Esophagus squamous epithelium (tissue), 5 donors: ENCODE results near the gene PRSS23. TPM values are rescaled to one million over a fixed set of nuclear protein-coding genes. Genes with fewer than 3 reads are reported as not detected.

Experiments
- DNase-seq: peaks from one replicate; lab custom pipeline; 2025; lab: John Stamatoyannopoulos, UW
- H3K27ac ChIP-seq, 4 donors: fragments of 200-600 bp; sonication (generic); one replicate each; pipeline ENCODE4 v1.5.1; 2016 to 2019; ENCODE audit warnings: mild to moderate bottlenecking in 1 of 4
- H3K27me3 ChIP-seq, 4 donors: fragments of 200-600 bp; sonication (generic); 1 replicate in 3 of 4; 2 replicates in 1 of 4; pipeline versions ENCODE4 v1.5.1 to v1.6.0; 2017 to 2021; ENCODE audit warnings: antibody characterized with exemption in 1 of 4
- H3K36me3 ChIP-seq, 3 donors: fragments of 200-600 bp; sonication (generic); one replicate each; pipeline ENCODE4 v1.5.1; 2016 to 2019
- H3K4me1 ChIP-seq, 3 donors: fragments of 200-600 bp; sonication (generic); one replicate each; pipeline ENCODE4 v1.5.1; 2017 to 2019
- H3K4me3 ChIP-seq, 4 donors: fragments of 200-600 bp; sonication (generic); 1 replicate in 3 of 4; 2 replicates in 1 of 4; pipeline ENCODE4 v1.5.1; 2016 to 2019; ENCODE audit warnings: mild to moderate bottlenecking in 2 of 4, moderate library complexity in 1 of 4
- H3K9me3 ChIP-seq, 3 donors: fragments of 200-600 bp; sonication (generic); one replicate each; pipeline ENCODE4 v1.5.1; 2016 to 2019
- POLR2A ChIP-seq, 4 donors: fragments of 450-650 bp; IDR thresholded peaks; one replicate each; pipeline ENCODE4 v1.6.1; 2017; ENCODE audit warnings: antibody characterized with exemption in 4 of 4, mild to moderate bottlenecking in 4 of 4, moderate library complexity in 3 of 4
- WGBS, 2 donors: methylation state at CpG; one replicate each; pipeline ENCODE4 v1.1.5; 2018; 5-methylcytosine and 5-hydroxymethylcytosine counted together
- intact Hi-C: fragments of 100-400 bp; cut with DNase I; formaldehyde crosslinking; loops from one replicate; pipeline ENCODE4 v1.15.0; 2022
- total RNA-seq, 4 donors: library from RNA; depleted of rRNA; stranded (reverse); fragments of >200 nt; gene quantifications; one replicate each; pipeline ENCODE4 v1.1.0, GENCODE V29; 2016
- TF ChIP-seq, protein P1 (sequence below), 6 experiments: fragments of 450-650 bp in 4 of 6; fragments of 200-600 bp in 2 of 6; sonication (generic) in 2 of 6; IDR thresholded peaks; one replicate each; pipeline ENCODE4 v1.5.1; 2016 to 2019; ENCODE audit warnings: antibody characterized with exemption in 6 of 6, mild to moderate bottlenecking in 4 of 6, moderate library complexity in 4 of 6
- donor health status: DM: yes; HTN: yes; CAD: no.

The PRSS23 gene
- total RNA-seq, 4 donors from 2014 or later, result 2.9 to 20.6 (median 9.4) TPM

DNA sequence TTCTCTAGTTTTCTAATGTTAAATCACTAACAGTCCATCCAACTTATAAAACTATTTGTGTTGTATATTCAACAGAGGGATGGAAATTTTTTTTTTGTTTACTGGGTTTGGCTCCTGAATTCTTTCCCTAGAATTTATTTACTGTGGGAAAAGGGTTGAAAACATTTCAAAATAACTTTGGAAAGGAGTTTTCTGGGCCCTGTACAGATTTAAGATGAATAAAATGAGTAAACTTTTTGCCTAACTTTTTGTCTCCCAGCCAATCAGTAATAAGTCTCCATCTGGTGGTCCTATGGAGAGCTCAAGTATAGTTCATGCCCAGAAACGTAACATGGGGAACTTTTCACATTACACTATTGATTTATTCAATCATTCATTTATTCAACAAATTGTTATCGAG is 16.7 kb upstream of the PRSS23 start:
- Histone ChIP-seq H3K36me3 (no peaks in the 10 kb centered on the region), H3K27ac (no peak overlapping the region), H3K9me3 (no peaks in the 10 kb centered on the region), H3K27me3 (no peaks in the 10 kb centered on the region), H3K4me1 (no peaks in the 10 kb centered on the region), H3K4me3 (no peak overlapping the region)
- intact Hi-C loops, result no loop called here
- TF ChIP-seq, protein P1, sequence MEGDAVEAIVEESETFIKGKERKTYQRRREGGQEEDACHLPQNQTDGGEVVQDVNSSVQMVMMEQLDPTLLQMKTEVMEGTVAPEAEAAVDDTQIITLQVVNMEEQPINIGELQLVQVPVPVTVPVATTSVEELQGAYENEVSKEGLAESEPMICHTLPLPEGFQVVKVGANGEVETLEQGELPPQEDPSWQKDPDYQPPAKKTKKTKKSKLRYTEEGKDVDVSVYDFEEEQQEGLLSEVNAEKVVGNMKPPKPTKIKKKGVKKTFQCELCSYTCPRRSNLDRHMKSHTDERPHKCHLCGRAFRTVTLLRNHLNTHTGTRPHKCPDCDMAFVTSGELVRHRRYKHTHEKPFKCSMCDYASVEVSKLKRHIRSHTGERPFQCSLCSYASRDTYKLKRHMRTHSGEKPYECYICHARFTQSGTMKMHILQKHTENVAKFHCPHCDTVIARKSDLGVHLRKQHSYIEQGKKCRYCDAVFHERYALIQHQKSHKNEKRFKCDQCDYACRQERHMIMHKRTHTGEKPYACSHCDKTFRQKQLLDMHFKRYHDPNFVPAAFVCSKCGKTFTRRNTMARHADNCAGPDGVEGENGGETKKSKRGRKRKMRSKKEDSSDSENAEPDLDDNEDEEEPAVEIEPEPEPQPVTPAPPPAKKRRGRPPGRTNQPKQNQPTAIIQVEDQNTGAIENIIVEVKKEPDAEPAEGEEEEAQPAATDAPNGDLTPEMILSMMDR (IDR thresholded peaks at IDR 0.05), result no peak
- TF ChIP-seq POLR2A (IDR thresholded peaks at IDR 0.05), result no peak
- 36 to 42% methylated on average over 2 of the region's 2 CpGs for WGBS, 2 donors
- DNase-seq, result no peak

DNA sequence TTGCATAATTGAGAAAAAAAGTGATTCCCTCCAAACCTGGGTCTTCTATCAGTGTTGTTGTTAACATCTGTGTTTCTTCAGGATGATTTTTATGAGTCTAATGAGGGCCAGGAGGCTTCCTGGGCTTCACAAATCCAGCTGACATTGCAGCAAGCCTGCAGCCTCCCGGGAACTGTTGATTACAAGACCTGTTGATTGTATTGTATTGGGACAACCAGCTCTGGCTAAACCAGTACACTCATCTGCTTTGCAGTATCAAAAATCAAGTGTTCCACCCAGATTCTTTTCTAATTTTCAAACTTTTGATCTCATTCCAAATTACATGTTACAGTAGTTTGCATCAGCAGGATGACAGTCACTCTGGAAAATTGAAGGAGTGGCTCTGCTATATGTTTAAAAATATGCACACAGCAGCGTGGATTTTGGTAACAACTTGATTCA is 16.1 kb upstream of the PRSS23 start:
- H3K27ac ChIP-seq, result no peak overlapping the region
- intact Hi-C loops, result no loop called here
- no peaks in the 10 kb centered on the region for H3K36me3 ChIP-seq
- H3K9me3 ChIP-seq, result no peaks in the 10 kb centered on the region
- 57 to 66% methylated on average over 2 of the region's 2 CpGs for WGBS, 2 donors
- H3K4me3 ChIP-seq, result no peak overlapping the region
- no peak for DNase-seq
- TF ChIP-seq, protein P1 (IDR thresholded peaks at IDR 0.05), result no peak
- no peak for TF ChIP-seq POLR2A (IDR thresholded peaks at IDR 0.05)
- no peaks in the 10 kb centered on the region for H3K27me3 ChIP-seq
- no peaks in the 10 kb centered on the region for H3K4me1 ChIP-seq

DNA sequence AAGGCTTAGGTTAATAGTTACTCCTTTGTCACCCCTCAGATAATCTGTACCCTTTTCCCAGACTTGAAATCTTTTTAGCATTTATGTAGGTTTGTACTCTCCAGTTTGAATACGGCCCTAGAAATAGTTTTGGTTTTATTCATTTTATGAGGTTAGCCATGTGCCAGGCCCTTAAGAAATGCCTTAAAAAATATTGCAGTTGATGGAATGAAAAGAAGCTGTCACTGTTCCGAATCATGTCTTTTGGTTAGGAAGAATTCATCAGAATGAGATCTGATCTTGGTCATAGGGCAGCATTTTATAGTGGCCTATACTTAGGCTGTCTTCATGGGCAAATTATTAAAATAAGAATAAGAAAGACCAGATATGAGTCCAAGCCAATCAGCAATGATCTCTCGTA is 14.8 kb upstream of the PRSS23 start:
- intact Hi-C loops, result no loop called here
- Histone ChIP-seq H3K36me3 (no peaks in the 10 kb centered on the region), H3K4me3 (no peak overlapping the region), H3K27me3 (no peaks in the 10 kb centered on the region), H3K9me3 (no peaks in the 10 kb centered on the region), H3K4me1 (no peaks in the 10 kb centered on the region), H3K27ac (no peak overlapping the region)
- DNase-seq, result no peak
- no peak for TF ChIP-seq POLR2A (IDR thresholded peaks at IDR 0.05)
- TF ChIP-seq, protein P1 (IDR thresholded peaks at IDR 0.05), result no peak
- WGBS, 2 donors, result 65 to 71% methylated on average over 3 of the region's 3 CpGs

DNA sequence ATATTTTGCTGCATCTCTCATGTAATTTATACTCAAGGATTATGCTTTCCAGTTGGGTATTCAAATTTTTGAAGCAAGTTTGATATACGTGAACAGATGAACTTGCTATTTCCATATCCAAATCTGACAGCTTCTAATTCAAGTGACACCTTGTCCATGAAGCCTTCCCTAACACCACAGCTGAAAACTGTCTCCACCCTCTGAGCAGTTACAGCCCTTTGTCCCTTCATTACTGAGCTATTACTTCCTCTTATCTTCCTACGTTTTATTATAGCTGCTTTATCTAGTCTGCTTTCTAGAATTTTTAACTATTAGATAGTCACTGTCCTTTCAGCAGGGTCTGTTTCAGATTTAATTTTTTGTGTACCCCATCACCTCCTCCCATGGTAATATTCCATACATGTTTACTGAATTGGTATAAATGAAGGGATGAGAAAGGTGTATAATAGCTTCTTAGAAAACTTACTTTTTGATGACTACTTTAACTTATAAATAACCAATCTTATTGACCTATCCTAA is 13.3 kb upstream of the PRSS23 start:
- WGBS, 2 donors, result 72 to 79% methylated on average over 2 of the region's 2 CpGs
- Histone ChIP-seq H3K9me3 (no peaks in the 10 kb centered on the region), H3K36me3 (no peaks in the 10 kb centered on the region), H3K27me3 (no peaks in the 10 kb centered on the region), H3K27ac (no peak overlapping the region), H3K4me1 (no peaks in the 10 kb centered on the region), H3K4me3 (no peak overlapping the region)
- TF ChIP-seq POLR2A (IDR thresholded peaks at IDR 0.05), result no peak
- TF ChIP-seq, protein P1 (IDR thresholded peaks at IDR 0.05), result no peak
- no peak for DNase-seq
- intact Hi-C loops, result no loop called here

DNA sequence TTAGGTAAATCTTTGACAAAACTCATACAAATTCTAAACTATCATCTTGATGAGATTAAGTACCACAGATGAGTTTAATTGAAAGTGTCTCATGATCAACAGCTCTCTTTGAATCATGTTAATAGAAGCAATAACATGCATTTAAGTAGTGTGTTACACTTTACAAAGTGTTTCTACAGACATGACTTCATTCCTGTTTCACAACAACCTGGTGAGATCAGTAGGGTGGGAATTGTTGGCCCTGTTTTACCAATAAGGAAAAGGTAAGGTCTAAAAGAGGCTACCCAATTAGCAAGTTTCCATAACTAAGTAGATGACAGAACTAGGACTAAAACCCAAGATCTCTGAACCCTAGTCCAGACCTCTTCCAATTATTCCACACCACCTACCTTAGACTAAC is 12.7 kb upstream of the PRSS23 start:
- Histone ChIP-seq H3K27me3 (no peaks in the 10 kb centered on the region), H3K4me1 (no peaks in the 10 kb centered on the region), H3K27ac (no peak overlapping the region), H3K9me3 (no peaks in the 10 kb centered on the region), H3K4me3 (no peak overlapping the region), H3K36me3 (no peaks in the 10 kb centered on the region)
- no peak for TF ChIP-seq POLR2A (IDR thresholded peaks at IDR 0.05)
- TF ChIP-seq, protein P1 (IDR thresholded peaks at IDR 0.05), result no peak
- intact Hi-C loops, result no loop called here
- DNase-seq, result no peak
